Small intestine (tissue), 7 donors: ENCODE data around the gene PCDHGA10. TPM values are rescaled to one million over a fixed set of nuclear protein-coding genes. Genes with fewer than 3 reads are reported as not detected.
"Not testable (repeated sequence)": the region's sequence is repeated elsewhere in the genome, so short reads cannot be mapped to it uniquely, and the experiment has no call there.

Source experiments
- DNase-seq, 2 donors: peaks; one replicate each; pipeline versions ENCODE4 v3.0.0 to v3.0.0-alpha.2; 2013
- FAIRE-seq: peaks from 2 replicates; lab custom pipeline; 2012; peaks lifted over from hg19 to GRCh38; lab: Jason Lieb, UNC
- H3K27ac ChIP-seq, 3 donors: one replicate each; pipeline ENCODE4 v1.5.1; 2013; ENCODE audit warnings: low read length in 2 of 3, mild to moderate bottlenecking in 2 of 3, control low read depth in 1 of 3, inconsistent platforms in 1 of 3, low read depth in 1 of 3, moderate library complexity in 1 of 3
- H3K27me3 ChIP-seq, 3 donors: one replicate each; pipeline ENCODE4 v1.6.1; 2013; ENCODE audit warnings: low read length in 3 of 3, inconsistent platforms in 1 of 3; ENCODE audit not compliant: control insufficient read depth in 3 of 3, insufficient read depth in 3 of 3
- H3K36me3 ChIP-seq, 3 donors: one replicate each; pipeline ENCODE4 v1.6.1; 2013; ENCODE audit warnings: low read length in 3 of 3, inconsistent platforms in 1 of 3, low read depth in 1 of 3, mild to moderate bottlenecking in 1 of 3, moderate library complexity in 1 of 3; ENCODE audit not compliant: control insufficient read depth in 3 of 3, insufficient read depth in 2 of 3
- H3K4me1 ChIP-seq, 3 donors: one replicate each; pipeline ENCODE4 v1.6.1; 2013; ENCODE audit warnings: low read length in 2 of 3, inconsistent platforms in 1 of 3, low read depth in 1 of 3, mild to moderate bottlenecking in 1 of 3, moderate library complexity in 1 of 3; ENCODE audit not compliant: control insufficient read depth in 3 of 3, insufficient read depth in 2 of 3
- H3K4me3 ChIP-seq, 3 donors: one replicate each; pipeline ENCODE4 v1.5.1; 2013; ENCODE audit warnings: low read length in 3 of 3, control low read depth in 1 of 3, inconsistent platforms in 1 of 3, low read depth in 1 of 3, mild to moderate bottlenecking in 1 of 3, moderate library complexity in 1 of 3
- H3K9me3 ChIP-seq, 2 donors: one replicate each; pipeline ENCODE4 v1.6.1; 2013; ENCODE audit warnings: low read depth in 1 of 2, low read length in 1 of 2; ENCODE audit not compliant: control insufficient read depth in 2 of 2, insufficient read depth in 1 of 2
- WGBS, 3 donors: extraction: QIAGEN DNeasy Blood & Tissue Kit; methylation state at CpG; one replicate each; pipeline ENCODE4 v1.1.7; 2013; 5-methylcytosine and 5-hydroxymethylcytosine counted together
- polyA plus RNA-seq, 4 donors: library from polyadenylated mRNA; stranded (reverse) in 3 of 4; unstranded in 1 of 4; fragments of 200-250 nt in 3 of 4; fragments of 120-200 nt in 1 of 4; gene quantifications; one replicate each; pipeline versions ENCODE4 v1.2.1 to v1.2.3, GENCODE V29; 2013
- donor health status: healthy with polysubstance abuse.
- donor health status: control.
- donor health status: control.
- donor health status: Bipolar disorder and iron deficiency.
- donor health status: healthy.

Gene PCDHGA10
- polyA plus RNA-seq, 4 donors, result 0.27 to 2.2 (median 1.2) TPM; not detected in 1

- H3K9me3 ChIP-seq, result peaks cover 8 to 69% of the 10 kb centered on the region in 2 donors
- not testable (repeated sequence) for DNase-seq, H3K4me3 ChIP-seq, H3K36me3 ChIP-seq, FAIRE-seq, H3K27ac ChIP-seq, H3K4me1 ChIP-seq
- H3K27me3 ChIP-seq, result peaks cover 0 to 54% (median 23%) of the 10 kb centered on the region in 3 donors
- WGBS, 3 donors, result 20 to 48% (median 48%) methylated on average over 24 of the region's 24 CpGs
These were observed 2.5 kb downstream of the PCDHGA10 start for GRCh38 chr5:141415275-141415618.

DNA sequence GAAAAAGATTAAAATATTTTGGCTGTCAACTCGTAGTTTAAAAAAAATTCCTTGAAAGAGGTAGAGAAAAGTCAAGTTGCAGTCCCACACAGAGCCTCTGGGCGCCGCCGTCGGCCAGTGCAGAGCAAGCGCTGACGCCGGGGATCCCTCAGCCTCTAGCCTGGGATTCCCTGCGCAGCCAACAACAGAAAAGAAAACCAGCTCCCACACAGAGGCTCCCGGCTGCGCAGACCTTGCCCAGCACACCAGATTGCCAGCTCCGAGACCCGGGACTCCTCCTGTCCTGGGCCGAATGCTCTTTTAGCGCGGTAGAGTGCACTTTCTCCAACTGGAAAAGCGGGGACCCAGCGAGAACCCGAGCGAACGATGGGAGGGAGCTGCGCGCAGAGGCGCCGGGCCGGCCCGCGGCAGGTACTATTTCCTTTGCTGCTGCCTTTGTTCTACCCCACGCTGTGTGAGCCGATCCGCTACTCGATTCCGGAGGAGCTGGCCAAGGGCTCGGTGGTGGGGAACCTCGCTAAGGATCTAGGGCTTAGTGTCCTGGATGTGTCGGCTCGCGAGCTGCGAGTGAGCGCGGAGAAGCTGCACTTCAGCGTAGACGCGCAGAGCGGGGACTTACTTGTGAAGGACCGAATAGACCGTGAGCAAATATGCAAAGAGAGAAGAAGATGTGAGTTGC is 4.8 kb downstream of the PCDHGA10 start, which contains the start of gene PCDHGB7:
TSS of gene PCDHGB7 (plus strand) at position 184 of the 679 bp plus-strand sequence. CDS start at position 367, 183 bp downstream.
- 8 to 36% (median 27%) methylated on average over 33 to 47 of the region's 47 CpGs for WGBS, 3 donors
- FAIRE-seq, result not testable (repeated sequence)

DNA sequence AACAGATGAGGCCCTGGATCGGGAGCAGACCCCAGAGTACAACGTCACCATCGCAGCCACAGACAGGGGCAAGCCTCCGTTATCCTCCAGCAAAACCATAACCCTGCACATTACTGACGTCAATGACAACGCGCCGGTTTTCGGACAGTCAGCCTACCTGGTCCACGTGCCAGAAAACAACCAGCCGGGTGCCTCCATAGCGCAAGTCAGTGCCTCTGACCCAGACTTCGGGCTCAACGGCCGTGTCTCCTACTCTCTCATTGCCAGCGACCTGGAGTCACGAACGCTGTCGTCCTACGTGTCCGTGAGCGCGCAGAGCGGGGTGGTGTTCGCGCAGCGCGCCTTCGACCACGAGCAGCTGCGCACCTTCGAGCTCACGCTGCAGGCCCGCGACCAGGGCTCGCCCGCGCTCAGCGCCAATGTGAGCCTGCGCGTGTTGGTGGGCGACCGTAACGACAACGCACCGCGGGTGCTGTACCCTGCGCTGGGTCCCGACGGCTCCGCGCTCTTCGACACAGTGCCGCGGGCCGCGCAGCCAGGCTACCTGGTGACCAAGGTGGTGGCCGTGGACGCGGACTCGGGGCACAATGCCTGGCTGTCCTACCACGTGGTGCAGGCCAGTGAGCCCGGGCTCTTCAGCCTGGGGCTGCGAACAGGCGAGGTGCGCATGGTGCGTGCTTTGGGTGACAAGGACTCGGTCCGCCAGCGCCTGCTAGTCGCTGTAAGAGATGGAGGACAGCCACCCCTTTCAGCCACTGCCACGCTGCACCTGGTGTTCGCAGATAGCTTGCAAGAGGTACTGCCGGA is 6.5 kb downstream of the PCDHGA10 start:
- no peak overlapping the region for H3K4me3 ChIP-seq
- H3K36me3 ChIP-seq, result no peaks in the 10 kb centered on the region
- H3K27me3 ChIP-seq, result peaks cover 0 to 59% (median 30%) of the 10 kb centered on the region in 3 donors
- peaks cover 22 to 68% of the 10 kb centered on the region in 2 donors for H3K9me3 ChIP-seq
- no peaks in the 10 kb centered on the region for H3K4me1 ChIP-seq
- 33 to 63% (median 57%) methylated on average over 73 to 74 of the region's 74 CpGs for WGBS, 3 donors
- no peak overlapping the region for H3K27ac ChIP-seq
- FAIRE-seq (no peak), DNase-seq (no peak)

More for the DNA sequence above, 4.8 kb downstream of the PCDHGA10 start, which contains the start of gene PCDHGB7:
- Histone ChIP-seq H3K9me3 (peaks cover 19 to 74% of the 10 kb centered on the region in 2 donors), H3K4me3 (peak within 1 kb of the TSS in 1 of 3 donors; percentile 37), H3K27me3 (peaks cover 0 to 66% (median 31%) of the 10 kb centered on the region in 3 donors)
- H3K4me1 ChIP-seq, H3K27ac ChIP-seq, H3K36me3 ChIP-seq: not testable (repeated sequence)
- peak; percentile 23 to 68 for DNase-seq

- FAIRE-seq (no peak), DNase-seq (peak in 1 of 2 donors; percentile 43)
- H3K27me3 ChIP-seq, result peaks cover 0 to 49% (median 27%) of the 10 kb centered on the region in 3 donors
These were observed 8.2 kb downstream of the PCDHGA10 start, which contains the start of gene PCDHGA11 for GRCh38 chr5:141420855-141421488. Gene PCDHGA11 (plus strand): TSS chr5:141421051. CDS start chr5:141421228, 177 bp downstream.

GRCh38 chr5:141421489-141421855 is 8.7 kb downstream of the PCDHGA10 start:
- Histone ChIP-seq H3K4me3 (no peak overlapping the region), H3K36me3 (no peaks in the 10 kb centered on the region), H3K9me3 (peaks cover 22 to 65% of the 10 kb centered on the region in 2 donors), H3K27me3 (peaks cover 0 to 53% (median 28%) of the 10 kb centered on the region in 3 donors), H3K27ac (no peak overlapping the region), H3K4me1 (no peaks in the 10 kb centered on the region)
- no peak for FAIRE-seq
- 11 to 22% (median 11%) methylated on average over 13 of the region's 13 CpGs for WGBS, 3 donors
- DNase-seq, result no peak

More at GRCh38 chr5:141420855-141421488, 8.2 kb downstream of the PCDHGA10 start, which contains the start of gene PCDHGA11:
- no peak within 1 kb of the TSS for H3K27ac ChIP-seq
- H3K4me1 ChIP-seq, result no peaks in the 10 kb centered on the region
- no peaks in the 10 kb centered on the region for H3K36me3 ChIP-seq
- WGBS, 3 donors, result 10 to 33% (median 31%) methylated on average over 42 of the region's 42 CpGs
- peaks cover 22 to 60% of the 10 kb centered on the region in 2 donors for H3K9me3 ChIP-seq
- peak within 1 kb of the TSS in 1 of 3 donors; percentile 15 for H3K4me3 ChIP-seq

DNA sequence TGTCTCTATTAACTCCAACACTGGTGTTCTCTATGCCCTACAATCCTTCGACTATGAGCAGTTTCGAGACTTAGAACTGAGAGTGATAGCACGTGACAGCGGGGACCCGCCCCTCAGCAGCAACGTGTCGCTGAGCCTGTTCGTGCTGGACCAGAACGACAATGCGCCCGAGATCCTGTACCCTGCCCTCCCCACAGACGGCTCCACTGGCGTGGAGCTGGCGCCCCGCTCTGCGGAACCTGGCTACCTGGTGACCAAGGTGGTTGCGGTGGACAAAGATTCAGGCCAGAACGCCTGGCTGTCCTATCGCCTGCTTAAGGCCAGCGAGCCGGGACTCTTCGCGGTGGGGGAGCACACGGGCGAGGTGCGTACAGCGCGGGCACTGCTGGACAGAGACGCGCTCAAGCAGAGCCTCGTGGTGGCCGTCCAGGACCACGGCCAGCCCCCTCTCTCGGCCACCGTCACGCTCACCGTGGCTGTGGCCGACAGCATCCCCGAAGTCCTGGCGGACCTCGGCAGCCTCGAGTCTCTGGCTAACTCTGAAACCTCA is 10.0 kb downstream of the PCDHGA10 start:
- Histone ChIP-seq H3K9me3 (peaks cover 22 to 73% of the 10 kb centered on the region in 2 donors), H3K27me3 (peaks cover 0 to 59% (median 30%) of the 10 kb centered on the region in 3 donors), H3K36me3 (no peaks in the 10 kb centered on the region), H3K4me1 (no peaks in the 10 kb centered on the region), H3K4me3 (no peak overlapping the region), H3K27ac (no peak overlapping the region)
- no peak for DNase-seq
- no peak for FAIRE-seq
- WGBS, 3 donors, result 24 to 49% (median 48%) methylated on average over 40 to 42 of the region's 42 CpGs

DNA sequence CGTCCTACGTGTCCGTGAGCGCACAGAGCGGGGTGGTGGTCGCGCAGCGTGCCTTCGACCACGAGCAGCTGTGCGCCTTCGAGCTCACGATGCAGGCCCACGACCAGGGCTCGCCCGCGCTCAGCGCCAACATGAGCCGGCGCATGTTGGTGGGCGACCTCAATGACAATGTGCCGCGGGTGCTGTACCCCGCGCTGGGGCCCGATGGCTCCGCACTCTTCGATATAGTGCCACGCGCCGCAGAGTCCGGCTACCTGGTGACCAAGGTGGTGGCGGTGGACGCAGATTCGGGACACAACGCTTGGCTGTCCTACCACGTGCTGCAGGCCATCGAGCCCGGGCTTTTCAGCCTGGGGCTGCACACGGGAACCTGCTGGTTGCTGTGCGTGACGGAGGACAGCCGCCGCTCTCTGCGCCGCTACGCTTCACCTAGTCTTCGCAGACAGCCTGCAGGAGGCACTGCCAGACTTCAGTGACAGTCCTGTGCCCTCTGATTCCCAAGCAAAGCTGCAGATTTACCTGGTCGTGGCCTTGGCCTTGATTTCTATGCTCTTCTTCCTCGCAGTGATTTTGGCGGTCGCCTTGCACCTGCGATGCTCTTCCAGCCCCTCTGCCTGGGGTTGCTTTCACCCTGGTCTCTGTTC is 15.1 kb downstream of the PCDHGA10 start:
- FAIRE-seq (no peak), DNase-seq (no peak)
- Histone ChIP-seq H3K36me3 (no peaks in the 10 kb centered on the region), H3K4me3 (no peak overlapping the region), H3K4me1 (no peaks in the 10 kb centered on the region), H3K9me3 (peaks cover 3 to 64% of the 10 kb centered on the region in 2 donors), H3K27me3 (peaks cover 0 to 40% (median 15%) of the 10 kb centered on the region in 3 donors), H3K27ac (no peak overlapping the region)
- WGBS, 3 donors, result 45 to 66% (median 65%) methylated on average over 53 of the region's 53 CpGs
